Eye (tissue), 1 donor: Measurements from ENCODE around the gene THRB.
A peak's percentile ranks its signal among the peaks of the same experiment; 100 is the strongest.
"Not testable (repeated sequence)": the region's sequence is repeated elsewhere in the genome, so short reads cannot be mapped to it uniquely, and the experiment has no call there.

Experiments used
- DNase-seq: peaks from one replicate; pipeline ENCODE4 v3.0.0-alpha.2; 2015

The THRB gene

GRCh38 chr3:24440760-24441464, 53.7 kb downstream of the THRB start:
- DNase-seq: no peak

GRCh38 chr3:24439021-24439420, 55.6 kb downstream of the THRB start:
- DNase-seq: no peak

DNA sequence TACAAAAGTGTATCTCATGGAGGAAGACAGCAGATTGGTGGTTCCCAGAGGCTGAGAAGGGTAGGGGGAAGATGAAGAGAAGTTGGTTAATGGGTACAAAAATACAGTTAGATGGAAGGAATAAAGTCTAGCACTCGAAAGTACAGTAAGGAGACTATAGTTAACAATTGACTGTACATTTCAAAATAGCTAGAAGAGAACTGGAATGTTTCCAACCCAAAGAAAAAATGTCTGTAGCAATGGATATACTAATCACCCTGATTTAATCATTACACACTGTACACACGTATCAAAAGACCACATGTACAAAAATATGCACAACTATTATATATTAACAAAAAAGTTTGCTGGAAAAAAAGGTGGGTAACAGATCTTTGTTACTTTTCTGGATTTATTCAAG, 57.3 kb downstream of the THRB start:
- no peak for DNase-seq

DNA sequence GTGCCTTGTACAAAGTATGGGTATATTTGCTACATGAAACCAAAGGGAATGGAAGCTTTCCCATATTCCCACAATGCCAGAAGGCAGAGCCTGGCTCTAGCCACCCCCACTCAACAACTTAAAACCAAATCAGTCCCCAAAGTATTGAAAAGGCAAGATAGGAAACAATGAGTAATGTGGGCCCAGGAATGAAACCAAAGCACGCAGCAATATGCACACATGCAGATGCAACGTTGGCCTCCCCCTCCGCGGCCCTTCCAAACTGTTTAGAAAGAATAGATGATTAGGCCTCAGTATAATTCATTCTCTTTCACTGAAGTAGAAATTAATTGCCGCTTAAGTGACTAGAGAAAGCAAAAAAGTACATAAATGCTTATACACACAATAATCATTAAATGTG, 59.1 kb downstream of the THRB start:
- DNase-seq: no peak

GRCh38 chr3:24434651-24435050, 60.0 kb downstream of the THRB start:
- no peak for DNase-seq

GRCh38 chr3:24433838-24434591, 60.6 kb downstream of the THRB start:
- no peak for DNase-seq

GRCh38 chr3:24432989-24433388, 61.7 kb downstream of the THRB start:
- DNase-seq: no peak

DNA sequence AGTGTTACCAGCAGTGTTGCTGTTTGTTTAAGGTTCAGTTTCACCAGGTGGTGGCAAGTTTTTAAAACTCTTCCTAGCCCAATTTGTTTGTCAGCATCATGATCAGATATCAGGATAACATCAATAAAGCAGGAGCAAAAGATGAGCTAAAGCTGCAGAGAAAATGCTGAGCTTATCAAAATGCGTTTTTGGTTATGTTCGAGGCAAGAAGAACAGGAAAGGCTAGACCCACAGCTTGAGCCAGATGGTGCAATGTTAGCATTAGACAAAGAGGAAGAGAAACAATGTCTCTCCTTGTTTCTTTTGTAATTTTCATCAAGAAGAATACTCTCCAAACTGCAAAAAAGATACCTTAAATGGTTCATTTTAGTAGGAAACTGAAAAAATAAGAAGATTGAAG, 66.2 kb downstream of the THRB start:
- no peak for DNase-seq

- DNase-seq: peak; percentile 51
Observed at GRCh38 chr3:24426896-24427295, 67.8 kb downstream of the THRB start.

- not testable (repeated sequence) for DNase-seq
Observed at GRCh38 chr3:24420829-24421228, 73.8 kb downstream of the THRB start.

GRCh38 chr3:24420224-24420623, 74.4 kb downstream of the THRB start:
- DNase-seq: no peak

DNA sequence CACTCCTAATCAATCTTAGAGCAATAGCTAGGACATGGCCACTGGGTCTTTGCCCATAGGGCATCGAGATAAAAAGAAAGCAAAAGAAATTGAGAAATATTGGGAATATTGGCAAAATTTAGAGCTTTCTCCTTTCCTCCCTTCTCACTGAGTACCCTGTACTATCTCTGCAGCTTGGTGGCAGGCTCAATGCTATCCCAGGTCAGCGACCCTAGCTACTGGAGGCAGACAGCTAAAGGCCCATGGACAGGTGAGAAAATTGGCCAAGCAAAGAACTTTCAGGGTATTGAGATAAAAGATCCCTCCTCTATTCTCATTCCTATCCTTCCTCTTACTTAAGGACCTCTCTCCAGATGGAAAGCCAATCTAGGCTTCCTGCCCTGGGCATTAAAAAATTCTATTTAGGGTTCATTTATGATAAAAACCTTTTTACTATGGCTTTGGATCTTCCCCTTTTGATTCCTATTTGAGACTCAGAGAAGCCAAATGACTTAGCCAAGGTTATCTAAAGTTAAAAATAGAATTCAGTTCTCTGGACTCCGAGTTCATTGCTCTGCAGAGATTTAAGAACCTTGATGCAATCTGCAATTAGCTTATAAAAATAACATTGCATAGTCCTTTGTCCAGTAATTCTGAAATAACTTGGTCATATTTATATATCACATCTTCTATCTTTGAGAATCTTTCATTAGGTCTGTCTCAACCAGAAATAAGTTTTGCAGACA, 75.4 kb downstream of the THRB start:
- no peak for DNase-seq

GRCh38 chr3:24417730-24418129, 76.9 kb downstream of the THRB start:
- DNase-seq: no peak

DNA sequence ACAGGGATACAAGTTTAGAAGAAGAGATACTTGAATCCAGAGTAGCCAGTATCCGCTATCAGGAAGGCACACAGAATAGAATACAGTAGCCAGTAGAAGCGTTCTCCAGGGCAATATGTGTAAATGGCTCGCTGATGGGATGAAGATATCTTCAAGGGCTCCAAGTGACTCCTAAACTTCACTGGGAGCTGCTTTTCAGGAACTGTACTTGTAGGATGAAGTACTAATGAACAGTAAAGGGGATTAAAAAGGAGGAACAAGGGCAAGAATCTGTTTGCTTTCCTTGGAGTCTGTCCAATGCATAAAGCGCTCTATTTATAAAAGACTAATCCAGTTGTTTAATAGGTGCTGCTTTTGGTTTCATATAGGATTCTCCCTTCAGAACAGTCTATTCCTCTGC, 78.4 kb downstream of the THRB start:
- DNase-seq: no peak

- DNase-seq: no peak
Observed at GRCh38 chr3:24415824-24416223, 78.8 kb downstream of the THRB start.

DNA sequence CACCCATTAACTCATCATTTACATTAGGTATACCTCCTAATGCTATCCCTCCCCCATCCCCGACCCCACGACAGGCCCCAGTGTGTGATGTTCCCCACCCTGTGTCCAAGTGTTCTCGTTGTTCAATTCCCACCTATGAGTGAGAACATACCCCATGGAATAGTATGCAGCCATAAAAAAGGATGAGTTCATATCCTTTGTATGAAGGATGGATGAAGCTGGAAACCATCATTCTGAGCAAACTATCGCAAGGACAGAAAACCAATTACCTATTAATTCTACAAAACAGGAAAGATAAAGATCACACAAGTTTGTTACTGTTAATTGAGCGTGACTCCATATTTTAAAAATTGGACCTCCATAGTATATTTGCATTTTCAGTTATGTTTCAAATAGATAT, 81.0 kb downstream of the THRB start:
- DNase-seq: not testable (repeated sequence)

GRCh38 chr3:24410860-24411259, 83.8 kb downstream of the THRB start:
- peak; percentile 93 for DNase-seq

DNA sequence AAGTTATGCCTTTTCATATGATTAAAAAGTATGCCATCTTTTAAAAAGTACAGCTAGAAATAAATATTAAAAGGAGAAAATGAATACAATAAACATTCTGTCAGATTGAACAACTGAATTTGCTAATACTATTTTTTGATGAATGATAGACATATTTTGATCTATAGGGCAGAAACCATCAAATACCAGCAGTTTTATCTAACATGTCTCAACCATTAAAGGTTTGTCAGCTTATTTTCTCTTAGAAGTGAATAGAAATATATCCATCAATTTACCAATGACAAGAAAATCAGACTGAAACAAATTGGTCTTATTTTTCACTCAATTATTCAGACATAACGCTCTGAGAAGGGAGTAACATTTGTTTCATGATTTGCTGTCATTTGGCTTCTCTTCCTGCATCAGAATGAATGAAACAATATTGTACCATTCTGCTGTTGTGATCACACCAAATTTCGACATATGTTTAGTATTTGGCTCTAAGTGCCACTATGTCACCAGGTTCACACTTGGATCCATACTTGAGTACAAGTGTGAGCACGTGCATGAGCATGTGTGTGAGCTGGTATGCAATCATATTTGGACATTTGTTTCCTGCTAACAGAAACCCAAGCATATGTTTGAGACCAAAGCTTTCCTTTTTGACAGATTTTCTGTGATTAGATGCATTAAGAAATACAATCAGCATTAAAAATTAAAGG, 86.5 kb downstream of the THRB start:
- no peak for DNase-seq

DNA sequence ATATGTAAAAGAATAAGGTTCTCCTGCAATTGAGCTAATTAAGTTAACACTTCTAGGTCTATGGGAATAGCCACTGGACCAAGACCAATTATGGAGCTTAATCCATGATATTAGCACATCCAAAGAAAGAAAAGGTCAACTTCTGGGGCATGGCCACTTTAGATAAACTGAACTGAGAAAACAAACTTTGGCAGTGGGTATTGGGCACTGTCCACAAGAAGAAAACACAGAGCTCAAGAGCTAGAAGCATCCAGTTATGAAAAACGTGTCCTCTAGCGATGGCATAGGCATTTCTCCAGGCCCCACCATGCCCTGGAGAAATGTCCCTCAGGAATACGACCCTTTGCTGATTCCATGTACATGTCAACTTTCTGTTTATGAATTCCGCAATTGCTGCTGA, 87.8 kb downstream of the THRB start:
- DNase-seq: no peak

DNA sequence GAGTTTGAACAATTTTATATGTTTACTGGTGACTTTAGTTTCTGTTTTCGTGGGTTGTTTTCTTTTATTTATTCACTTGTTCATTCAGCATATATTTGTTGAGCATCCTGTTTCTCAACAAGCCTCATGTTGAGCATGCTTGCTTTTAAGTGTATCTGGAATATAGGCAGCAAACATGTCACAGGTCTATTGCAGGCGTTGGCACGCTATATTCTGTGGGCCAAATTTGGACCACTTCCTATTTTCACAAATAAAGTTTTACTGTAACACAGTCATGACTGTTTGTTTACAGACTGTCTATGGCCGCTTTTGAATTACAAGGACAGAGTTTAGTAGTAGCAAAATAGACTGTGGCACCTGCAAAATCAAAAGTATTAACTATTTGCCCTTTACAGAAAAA, 89.6 kb downstream of the THRB start:
- DNase-seq: no peak

- DNase-seq: no peak
Observed at GRCh38 chr3:24401811-24402185, 92.9 kb downstream of the THRB start.

- no peak for DNase-seq
Observed at GRCh38 chr3:24401090-24401810, 93.4 kb downstream of the THRB start.

DNA sequence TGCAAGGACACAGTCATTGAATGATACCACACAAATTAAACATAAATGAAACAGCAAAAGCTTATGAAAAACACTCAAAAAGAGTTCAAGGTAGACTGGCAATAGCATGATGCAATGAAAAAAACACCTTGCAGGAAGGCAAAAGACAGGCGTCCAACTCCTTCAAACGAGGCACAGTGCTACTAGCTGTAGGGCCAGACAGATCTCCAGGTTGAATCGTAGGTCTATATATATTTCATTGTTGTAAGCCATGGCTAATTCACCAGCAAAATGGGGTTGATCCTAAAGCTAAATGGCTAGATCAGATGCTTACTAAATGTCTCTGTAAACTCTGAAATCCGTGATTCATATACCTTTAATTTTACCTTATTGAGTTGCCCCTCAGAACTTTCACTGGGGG, 94.2 kb downstream of the THRB start:
- no peak for DNase-seq
